Measurements from ENCODE around the gene RPGRIP1.

- TF ChIP-seq, protein P1, sequence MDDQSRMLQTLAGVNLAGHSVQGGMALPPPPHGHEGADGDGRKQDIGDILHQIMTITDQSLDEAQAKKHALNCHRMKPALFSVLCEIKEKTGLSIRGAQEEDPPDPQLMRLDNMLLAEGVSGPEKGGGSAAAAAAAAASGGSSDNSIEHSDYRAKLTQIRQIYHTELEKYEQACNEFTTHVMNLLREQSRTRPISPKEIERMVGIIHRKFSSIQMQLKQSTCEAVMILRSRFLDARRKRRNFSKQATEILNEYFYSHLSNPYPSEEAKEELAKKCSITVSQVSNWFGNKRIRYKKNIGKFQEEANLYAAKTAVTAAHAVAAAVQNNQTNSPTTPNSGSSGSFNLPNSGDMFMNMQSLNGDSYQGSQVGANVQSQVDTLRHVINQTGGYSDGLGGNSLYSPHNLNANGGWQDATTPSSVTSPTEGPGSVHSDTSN (IDR thresholded peaks at IDR 0.05): no peak
- TF ChIP-seq, protein P2, sequence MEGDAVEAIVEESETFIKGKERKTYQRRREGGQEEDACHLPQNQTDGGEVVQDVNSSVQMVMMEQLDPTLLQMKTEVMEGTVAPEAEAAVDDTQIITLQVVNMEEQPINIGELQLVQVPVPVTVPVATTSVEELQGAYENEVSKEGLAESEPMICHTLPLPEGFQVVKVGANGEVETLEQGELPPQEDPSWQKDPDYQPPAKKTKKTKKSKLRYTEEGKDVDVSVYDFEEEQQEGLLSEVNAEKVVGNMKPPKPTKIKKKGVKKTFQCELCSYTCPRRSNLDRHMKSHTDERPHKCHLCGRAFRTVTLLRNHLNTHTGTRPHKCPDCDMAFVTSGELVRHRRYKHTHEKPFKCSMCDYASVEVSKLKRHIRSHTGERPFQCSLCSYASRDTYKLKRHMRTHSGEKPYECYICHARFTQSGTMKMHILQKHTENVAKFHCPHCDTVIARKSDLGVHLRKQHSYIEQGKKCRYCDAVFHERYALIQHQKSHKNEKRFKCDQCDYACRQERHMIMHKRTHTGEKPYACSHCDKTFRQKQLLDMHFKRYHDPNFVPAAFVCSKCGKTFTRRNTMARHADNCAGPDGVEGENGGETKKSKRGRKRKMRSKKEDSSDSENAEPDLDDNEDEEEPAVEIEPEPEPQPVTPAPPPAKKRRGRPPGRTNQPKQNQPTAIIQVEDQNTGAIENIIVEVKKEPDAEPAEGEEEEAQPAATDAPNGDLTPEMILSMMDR (IDR thresholded peaks at IDR 0.05): no peak
- TF ChIP-seq YY1 (IDR thresholded peaks at IDR 0.05; ENCODE audit: low read depth): no peak
- no peak for TF ChIP-seq USF2 (IDR thresholded peaks at IDR 0.05; ENCODE audit: borderline replicate concordance, low read depth, low read length)
- TF ChIP-seq, protein P3, sequence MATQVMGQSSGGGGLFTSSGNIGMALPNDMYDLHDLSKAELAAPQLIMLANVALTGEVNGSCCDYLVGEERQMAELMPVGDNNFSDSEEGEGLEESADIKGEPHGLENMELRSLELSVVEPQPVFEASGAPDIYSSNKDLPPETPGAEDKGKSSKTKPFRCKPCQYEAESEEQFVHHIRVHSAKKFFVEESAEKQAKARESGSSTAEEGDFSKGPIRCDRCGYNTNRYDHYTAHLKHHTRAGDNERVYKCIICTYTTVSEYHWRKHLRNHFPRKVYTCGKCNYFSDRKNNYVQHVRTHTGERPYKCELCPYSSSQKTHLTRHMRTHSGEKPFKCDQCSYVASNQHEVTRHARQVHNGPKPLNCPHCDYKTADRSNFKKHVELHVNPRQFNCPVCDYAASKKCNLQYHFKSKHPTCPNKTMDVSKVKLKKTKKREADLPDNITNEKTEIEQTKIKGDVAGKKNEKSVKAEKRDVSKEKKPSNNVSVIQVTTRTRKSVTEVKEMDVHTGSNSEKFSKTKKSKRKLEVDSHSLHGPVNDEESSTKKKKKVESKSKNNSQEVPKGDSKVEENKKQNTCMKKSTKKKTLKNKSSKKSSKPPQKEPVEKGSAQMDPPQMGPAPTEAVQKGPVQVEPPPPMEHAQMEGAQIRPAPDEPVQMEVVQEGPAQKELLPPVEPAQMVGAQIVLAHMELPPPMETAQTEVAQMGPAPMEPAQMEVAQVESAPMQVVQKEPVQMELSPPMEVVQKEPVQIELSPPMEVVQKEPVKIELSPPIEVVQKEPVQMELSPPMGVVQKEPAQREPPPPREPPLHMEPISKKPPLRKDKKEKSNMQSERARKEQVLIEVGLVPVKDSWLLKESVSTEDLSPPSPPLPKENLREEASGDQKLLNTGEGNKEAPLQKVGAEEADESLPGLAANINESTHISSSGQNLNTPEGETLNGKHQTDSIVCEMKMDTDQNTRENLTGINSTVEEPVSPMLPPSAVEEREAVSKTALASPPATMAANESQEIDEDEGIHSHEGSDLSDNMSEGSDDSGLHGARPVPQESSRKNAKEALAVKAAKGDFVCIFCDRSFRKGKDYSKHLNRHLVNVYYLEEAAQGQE (IDR thresholded peaks at IDR 0.05; ENCODE audit: low read depth, low read length): no peak
- no peak for TF ChIP-seq EP300 (IDR thresholded peaks at IDR 0.05; ENCODE audit: borderline replicate concordance in 1 of 2, low read depth in 1 of 2, low read length in 1 of 2)
- no peak for TF ChIP-seq RFX5 (IDR thresholded peaks at IDR 0.05; ENCODE audit: low read length)
- no peak for TF ChIP-seq SMC3 (IDR thresholded peaks at IDR 0.05; ENCODE audit: low read depth, low read length)
- TF ChIP-seq MXI1 (IDR thresholded peaks at IDR 0.05; ENCODE audit: low read depth, low read length): no peak
- TF ChIP-seq TAF1 (IDR thresholded peaks at IDR 0.05; ENCODE audit: borderline replicate concordance, low read depth, low read length): no peak
- no peak for TF ChIP-seq POLR2AphosphoS5 (IDR thresholded peaks at IDR 0.05; ENCODE audit: low read depth, low read length)
Measured at GRCh38 chr14:21236948-21237797, 42.7 kb upstream of the RPGRIP1 start.

All from SK-N-SH (cell line).